Colon (tissue), 2 donors: Measurements from ENCODE around the gene MFSD2A.
A peak's percentile ranks its signal among the peaks of the same experiment; 100 is the strongest.
"Not testable (repeated sequence)": the region's sequence is repeated elsewhere in the genome, so short reads cannot be mapped to it uniquely, and the experiment has no call there.

Experiments
- FAIRE-seq: peaks from 2 replicates; lab custom pipeline; 2012; peaks lifted over from hg19 to GRCh38; lab: Jason Lieb, UNC
- donor health status: control.
- donor health status: control.

MFSD2A gene

DNA sequence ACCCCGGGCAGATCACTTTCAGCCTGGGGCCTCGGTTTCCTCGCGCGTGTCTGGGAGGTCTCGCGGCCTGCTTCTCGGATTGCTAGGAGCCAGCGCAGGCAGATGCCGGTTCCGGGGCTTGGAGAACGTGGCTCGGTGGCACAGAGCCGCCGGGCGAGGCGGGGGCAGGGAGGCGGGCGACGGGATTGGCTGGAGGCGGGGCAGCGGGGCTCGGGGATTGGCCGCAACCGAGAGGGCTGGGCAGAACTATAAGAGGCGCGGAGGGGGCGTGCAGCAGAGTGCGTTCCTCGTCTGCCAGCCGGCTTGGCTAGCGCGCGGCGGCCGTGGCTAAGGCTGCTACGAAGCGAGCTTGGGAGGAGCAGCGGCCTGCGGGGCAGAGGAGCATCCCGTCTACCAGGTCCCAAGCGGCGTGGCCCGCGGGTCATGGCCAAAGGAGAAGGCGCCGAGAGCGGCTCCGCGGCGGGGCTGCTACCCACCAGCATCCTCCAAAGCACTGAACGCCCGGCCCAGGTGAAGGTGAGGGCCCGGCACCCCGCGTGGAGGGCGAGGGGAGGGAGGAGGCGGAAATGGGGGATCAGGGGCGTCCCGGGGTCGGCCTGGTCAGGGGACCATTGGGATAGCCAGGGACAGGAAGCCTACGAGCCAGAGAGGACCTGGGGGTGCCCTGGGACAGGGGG is at the start of gene MFSD2A:
Gene MFSD2A, plus strand, starts transcription at position 276 of the 677 bp plus-strand sequence. Its CDS starts 148 bp downstream, at position 424.
- FAIRE-seq = no peak

DNA sequence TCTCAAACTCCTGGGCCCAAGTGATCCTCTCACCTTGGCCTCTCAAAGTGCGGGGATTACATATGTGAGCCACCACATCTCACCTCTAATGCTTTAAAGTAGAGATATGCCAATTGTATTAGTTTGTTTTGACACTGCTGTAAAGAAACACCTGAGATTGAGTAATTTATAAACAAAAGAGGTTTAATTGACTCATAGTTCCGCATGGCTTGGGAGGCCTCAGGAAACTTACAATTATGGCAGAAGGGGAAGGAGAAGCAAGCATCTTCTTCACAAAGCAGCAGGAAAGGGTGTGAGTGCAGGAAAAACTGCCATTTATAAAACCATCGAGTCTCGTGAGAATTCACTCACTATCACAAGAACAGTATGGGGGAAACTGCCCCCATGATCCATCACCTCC is 49.8 kb upstream of the MFSD2A start:
- FAIRE-seq = no peak

DNA sequence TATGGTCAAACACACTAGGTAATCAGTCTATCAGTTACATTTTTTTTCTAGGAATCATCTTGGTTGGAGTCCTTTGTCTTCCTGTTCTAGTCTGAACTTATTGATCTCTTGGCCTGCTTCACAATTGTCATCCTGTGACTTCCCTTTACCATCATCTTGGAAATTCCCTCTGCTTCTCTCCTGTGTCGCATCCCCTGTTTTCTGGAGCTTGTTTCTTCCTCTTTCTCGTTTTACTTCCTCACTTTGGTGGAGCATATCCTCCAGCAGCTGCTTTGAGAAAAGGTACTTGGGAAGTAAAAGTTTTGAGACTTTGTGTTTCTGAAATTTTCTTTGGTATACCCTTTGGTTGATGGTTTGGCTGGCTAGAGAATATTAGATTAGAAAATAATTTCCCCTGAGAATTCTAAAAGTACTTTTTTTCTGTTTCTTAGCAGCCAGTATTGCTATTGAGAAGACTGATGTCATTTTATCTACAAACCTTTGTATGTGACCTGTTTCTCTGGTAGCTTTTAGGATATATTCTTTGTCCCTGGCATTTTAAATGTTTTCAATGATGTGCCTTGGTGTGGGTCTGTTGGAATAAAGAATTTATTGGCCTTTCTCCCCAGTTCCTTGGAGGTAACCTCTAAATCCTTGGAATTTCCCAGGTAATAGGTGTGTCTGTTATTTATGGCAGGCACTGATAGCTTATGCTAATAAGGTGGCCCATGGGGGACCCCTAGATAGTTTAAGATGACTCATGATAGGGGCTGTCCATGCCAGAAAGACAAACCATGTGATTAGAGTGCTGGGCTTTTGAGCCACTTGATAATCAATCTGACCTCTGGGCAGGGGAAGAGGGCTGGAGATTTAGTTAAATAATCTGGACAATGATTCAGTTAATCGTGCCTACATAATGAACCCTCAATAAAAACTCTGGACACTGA is 47.2 kb upstream of the MFSD2A start:
- no peak for FAIRE-seq

DNA sequence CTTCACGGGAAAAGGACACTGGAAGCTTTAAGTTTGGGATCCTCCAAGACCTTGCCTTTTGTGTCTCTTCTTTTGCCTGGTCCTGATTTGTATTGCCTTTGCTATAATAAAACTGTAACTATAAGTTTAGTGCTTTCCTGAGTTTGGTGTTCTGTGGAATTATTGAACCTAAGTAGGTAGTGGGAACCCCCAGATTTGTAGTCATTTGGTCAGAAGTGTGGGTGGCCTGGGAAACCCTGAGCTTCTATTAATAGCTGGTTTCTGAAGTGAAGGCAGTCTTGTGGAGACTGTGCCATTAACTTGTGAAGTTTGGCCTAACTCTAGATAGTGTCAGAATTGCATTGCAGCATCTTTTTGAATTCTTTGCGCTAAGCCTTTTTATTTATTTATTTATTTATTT is 46.4 kb upstream of the MFSD2A start:
- no peak for FAIRE-seq

DNA sequence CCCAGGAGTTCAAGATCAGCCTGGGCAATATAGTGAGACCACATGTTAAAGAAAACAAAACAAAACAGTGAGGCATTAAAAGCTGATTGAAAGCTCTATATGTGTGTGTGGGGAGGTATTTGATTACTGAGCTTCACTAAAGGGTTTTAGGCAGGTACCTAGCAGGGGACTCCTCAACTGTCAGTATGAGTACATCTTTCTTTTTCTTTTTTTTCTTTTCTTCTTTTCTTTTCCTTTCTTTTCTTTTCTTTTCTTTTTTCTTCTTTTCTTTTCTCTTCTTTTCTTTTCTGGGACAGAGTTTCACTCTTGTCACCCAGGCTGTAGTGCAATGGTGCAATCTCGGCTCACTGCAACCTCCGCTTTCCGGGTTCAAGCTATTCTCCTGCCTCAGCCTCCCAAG is 44.7 kb upstream of the MFSD2A start:
- no peak for FAIRE-seq

DNA sequence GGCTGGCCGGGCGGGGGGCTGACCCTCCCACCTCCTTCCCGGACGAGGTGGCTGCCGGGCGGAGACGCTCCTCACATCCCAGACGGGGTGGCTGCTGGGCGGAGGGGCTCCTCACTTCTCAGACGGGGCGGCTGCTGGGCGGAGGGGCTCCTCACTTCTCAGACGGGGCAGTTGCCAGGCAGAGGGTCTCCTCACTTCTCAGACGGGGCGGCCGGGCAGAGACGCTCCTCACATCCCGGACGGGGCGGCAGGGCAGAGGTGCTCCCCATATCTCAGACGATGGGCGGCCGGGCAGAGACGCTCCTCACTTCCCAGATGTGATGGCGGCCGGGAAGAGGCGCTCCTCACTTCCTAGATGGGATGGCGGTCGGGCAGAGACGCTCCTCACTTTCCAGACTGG is 41.8 kb upstream of the MFSD2A start:
- not testable (repeated sequence) for FAIRE-seq

DNA sequence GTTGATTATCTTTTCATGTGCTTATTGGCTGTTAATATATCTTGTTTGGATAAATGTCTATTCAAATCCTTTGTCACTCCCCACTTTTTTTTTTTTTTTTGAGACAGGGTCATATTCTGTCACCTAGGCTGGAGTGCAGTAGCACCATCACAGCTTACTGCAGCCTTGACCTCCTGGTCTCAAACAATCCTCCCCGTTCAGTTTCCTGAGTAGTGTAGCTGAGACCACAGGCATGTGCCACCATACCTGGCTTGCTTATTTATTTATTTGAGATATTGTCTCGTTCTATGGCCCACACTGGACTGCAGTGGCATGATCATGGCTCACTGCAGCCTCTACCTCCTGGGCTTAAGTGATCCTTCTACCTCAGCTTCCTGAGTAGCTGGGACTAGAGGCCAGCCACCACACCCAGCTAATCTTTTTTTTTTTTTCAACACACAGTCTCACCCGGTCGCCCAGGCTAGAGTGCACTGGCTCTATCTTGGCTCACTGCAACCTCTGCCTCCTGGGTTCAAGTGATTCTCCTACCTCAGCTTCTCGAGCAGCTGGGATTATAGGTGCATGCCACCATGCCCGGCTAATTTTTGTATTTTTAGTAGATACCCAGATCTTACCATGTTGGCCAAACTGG is 39.3 kb upstream of the MFSD2A start:
- FAIRE-seq = no peak

DNA sequence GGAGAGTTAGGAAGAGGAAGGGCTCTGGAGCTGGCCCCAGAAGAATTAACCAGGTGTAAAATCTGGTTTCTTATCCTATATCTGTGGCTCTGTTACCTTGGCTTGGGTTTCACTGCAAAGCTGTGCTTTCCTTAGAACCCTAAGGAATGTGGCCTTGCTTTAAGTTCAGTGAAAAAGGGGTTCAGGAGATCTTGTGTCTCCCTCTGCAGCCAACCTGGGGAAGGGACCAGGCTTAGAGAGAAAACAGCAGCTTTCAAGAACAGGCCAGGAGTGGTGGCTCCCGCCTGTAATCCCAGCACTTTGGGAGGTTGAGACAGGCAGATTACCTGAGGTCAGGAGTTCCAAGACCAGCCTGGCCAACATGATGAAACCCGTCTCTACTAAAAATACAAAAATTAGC is 37.1 kb upstream of the MFSD2A start:
- no peak for FAIRE-seq

DNA sequence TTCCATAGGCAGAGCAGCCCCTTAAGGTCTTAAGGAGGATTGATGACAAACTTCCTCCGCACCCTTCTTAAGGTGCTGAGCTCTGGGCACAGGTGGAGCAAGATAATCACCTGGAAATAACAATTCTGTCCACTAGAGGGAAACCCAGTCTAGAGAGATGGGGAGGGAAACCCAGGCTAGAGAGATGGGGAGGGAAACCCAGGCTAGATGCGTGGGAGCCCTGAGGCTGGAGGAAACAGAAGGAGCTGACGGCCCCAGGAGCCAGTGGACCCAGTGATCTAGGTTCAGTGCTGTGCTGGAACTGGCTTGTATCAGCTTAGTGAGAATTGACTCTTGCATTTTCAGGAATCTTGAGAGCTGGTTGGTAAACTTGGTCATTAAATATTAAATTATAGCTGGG is 35.4 kb upstream of the MFSD2A start:
- no peak for FAIRE-seq

DNA sequence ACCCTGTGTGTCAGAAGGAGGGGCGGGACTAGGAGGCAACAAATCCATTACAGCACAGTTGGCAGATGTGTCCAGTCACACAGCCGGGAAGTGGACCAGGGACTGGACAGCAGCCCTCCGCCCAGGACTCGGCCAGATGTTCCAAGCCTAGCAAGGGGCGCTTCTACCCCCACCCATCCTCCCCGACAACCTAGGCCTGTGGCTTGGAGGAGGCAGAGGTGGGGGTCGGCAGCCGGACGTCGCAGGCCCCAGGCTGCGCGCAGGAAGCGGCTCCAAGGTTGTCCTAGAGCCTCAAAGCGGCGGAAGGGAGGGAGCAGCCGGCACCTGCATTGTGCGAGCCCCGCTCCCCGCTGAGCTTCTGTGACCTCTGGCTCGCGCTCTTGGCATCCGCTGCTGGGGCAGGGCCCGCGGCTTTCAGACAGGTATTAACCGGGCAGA is 32.7 kb upstream of the MFSD2A start:
- FAIRE-seq = no peak

DNA sequence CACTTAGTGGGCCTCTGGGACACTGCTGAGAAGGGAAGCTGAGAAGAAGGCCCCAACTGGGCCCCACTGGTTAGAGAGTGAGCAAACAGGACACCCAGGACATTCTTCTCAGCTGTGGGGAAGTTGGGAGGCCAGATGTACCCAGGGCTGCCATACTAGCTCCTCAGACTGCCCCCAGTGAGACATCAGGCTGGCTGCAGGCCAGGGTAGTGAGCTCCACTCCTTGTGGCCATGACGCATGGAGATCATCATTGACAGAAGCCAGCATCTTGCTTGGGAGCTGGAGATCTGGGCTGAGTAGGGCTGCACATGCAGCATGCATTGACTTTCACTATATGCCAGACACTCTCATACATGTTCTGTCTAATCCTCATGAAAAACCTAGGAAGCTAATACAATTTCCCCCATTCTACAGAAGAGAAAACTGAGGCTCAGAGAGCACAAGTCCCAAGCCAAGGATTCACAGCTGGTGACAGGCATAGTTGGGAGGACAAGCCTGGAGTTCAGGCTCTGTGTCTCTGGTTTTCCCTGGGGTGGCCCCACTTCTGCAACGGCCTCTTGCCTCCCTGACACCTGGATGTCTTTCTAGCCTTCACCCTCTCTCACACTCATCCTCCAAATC is 29.1 kb upstream of the MFSD2A start:
- no peak for FAIRE-seq

DNA sequence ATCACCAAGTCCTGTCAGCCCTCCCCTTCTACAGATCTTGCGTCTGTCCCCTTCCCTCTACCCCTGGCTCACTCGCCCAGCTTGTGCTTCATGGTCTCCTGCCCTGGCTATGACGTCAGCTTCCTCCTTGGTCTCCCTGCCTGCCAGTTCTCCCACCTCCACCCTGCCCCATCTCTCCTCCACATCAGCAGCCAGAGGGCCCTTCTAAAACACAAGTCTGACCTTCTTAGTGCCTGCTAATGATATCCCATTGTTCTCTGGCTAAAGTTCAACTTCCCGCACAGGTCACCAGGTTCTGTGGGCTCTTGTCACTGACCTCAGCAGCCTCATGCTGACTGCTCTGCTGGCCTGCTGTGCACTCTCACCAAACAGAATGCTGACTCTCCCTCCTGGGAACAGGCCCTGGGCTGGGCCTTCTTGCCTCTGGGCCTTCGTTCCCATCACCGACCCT is 28.6 kb upstream of the MFSD2A start:
- no peak for FAIRE-seq

DNA sequence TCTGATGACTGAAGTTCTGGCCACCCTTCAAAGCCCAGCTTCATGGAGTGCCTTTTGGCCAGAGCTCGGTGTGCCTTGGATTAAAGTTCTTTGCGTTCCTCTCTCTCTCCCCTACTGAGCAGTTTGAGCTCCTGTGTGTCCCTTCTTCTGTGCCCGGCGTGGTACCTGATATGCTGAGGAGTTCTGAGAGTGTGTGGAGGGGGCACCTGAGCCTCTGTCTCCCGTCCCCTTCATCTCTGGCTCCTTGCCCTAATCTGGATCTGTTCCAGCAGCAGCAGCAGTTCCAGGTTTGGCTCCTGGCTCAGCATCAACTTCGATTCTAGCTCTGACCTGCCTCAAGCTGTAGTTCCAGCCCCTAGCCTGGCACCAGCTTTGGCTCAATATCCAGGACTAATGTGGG is 28.1 kb upstream of the MFSD2A start:
- FAIRE-seq = no peak

DNA sequence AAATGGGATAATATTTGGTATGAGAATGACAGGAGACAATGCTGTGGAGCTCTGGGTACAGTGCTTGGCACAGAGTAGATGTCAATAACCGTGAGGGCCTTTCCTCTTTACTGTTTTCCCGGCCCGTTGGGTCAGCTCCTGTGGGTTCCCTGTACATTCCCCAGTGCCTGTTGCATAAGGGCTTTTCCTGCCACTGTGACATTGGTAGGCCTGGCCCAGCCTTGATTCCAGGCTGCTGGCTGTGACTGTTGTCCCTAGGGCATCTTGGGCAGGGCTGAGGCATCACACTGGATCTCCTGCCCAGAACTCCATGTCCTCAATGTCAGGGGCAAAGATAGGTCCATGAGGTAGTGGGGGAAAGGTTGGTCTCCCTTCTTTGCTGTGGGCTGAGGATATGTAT is 27.4 kb upstream of the MFSD2A start:
- no peak for FAIRE-seq

DNA sequence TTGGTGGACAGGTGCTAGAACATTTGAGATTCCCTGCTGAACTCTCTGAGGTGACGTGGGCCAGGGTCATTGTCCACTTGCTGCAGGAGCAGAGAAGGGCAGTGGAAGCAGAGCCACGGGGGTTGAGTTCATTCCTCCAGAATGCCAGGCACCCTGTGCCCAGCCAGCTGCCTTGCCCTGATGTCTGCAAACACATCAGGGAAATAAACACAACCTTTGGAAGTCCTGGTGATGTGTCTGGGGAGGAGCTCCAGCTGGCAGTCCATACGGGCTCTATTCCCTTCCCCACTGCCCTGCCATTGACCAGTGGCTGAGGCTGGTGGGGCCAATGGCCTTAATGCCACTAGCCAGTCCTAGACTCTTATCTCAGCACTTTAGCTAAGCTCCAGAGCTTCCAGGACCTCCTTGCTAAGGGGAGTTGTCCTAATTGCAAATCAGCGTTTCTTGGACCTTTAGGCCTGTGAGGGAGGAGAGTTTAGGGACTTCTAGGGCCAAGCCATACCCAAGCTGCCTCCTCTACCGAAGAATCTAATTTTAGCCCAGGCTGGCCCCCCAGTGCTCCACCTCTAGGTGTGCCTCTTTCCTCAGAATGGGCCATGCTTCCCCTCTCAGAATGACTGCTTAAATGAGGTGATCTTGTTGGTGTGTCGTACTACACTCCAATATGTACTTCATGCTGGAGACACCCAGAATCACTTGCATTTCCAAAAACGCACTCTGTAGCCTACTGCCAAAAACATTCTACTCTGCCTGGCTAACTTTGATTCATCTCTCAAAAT is 25.9 kb upstream of the MFSD2A start:
- FAIRE-seq = no peak

DNA sequence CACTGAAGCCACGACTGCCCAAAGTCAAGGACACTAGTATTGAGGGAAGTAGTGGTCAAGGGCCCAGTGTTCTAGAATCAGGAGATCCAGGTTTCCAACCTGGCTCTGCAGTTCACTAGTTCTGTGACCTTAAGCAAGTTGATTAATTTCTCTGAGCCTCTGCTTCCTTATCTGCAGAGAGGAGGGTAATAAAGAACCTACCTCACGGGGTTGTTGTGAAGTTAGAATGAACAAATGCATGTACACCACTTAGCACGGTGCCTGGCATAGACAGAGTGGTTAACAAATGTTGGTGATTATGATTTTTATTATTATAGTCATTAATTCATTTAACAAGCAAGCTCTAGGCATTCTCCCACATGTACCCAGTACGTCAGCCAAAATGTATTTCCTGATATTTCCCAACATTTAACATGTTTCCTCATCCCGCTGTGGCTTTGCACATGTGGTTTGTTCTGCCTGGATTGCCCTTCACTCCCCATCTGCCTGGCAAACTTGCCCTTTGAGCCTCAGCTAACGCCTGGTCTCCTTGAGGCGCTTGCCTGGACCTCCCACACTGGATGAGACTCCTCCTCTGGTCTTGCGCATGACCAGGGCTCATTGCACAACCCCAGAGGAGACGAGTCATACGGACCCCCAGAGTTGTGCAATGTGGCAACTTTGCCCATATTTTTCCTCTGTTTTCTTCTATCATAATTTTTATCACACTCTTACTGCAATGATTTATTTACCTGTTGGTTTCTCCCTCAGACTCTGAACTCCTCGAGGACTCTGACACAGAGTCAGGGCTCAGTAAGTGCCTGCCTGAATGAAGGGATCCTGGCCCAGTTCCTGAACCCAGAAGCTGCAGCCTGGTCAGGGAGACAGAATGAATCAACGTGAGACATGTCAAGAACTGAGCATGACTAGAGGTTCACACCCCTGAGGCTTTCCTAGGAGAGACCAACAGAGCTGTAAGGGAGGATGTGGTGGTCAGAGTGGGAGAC is 20.7 kb upstream of the MFSD2A start:
- FAIRE-seq = peak; percentile 5

DNA sequence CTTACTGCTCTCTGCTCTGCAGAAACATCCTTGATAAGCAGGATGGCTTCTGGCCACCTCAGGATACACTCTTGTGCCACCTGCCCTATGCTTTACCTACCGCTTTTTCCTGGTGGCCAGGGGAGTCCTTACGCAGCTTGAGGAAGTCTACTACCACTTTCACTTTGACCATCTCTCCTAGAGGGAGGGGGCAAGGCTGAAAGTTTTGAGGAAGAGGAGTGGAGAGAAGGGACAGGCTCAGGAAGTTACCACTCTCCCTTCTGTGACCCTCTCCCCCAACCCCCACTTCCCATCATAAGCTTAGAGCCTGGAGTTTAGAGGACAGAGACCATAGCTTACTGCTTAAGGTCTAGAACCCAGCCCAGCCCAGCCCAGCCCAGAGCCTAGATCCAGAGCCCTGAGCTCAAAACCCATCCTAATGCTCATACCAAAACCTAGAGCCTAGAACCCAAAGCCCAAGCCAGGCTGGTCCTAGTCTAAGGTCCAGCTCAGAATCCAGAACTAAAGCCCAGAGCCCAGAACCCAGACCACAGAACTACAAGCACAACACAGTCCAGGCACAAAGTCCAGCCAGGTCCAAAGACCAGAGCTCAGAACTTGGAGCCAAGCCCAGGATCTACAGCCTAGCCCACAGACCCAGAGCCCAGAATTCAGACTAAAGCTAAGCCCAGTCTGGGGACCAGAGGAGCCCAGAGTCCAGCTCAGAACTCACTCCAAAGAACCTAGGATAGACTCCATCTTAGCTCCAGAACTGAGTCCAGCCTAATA is 18.0 kb upstream of the MFSD2A start:
- FAIRE-seq = no peak

DNA sequence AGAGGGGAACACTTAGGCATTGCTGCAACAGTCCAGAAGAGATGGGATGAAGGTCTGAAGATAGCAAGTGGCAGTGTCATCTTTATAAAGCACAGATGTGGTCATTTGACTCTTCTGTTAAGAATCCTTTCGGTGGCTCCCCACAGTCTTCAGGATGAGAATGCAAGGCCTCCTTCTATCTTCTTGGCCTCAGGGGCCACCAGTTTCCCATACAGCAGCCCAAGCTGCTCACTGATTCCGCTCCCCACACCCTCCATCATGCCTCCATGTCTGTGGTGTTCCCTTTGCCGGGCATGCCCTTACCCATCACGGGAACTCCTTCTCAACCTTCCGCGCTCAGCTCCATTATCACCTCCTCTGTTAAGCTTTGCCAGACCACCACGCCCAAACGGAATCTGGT is 16.1 kb upstream of the MFSD2A start:
- FAIRE-seq = no peak

DNA sequence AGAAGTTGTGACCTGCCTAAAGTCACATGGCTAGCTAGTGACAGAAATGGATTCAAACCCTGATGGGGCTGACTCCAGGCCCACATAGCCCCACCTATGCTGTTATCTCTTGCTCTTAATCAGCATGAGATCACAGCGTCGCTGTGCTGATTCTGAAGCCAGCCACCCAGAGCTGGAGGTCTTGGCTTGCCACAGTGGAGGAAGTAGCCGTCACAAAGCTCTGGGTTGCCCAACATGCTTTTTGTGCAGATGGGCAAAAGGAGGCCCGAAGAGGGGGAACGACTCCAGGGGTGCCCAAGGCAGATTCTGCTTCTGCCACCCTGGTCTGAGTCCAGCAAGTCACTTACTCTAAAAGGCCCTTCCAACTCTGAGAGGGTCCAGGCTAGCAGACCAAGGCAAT is 14.7 kb upstream of the MFSD2A start:
- no peak for FAIRE-seq
